DND-41 (cell line): ENCODE results near the gene MYBBP1A.

ENCODE experiments used
- EZH2 ChIP-seq: IDR thresholded peaks from 3 replicates; pipeline ENCODE4 v1.6.1; 2012; ENCODE audit warnings: borderline replicate concordance, low read depth, mild to moderate bottlenecking, moderate library complexity, low read length, inconsistent platforms; ENCODE audit not compliant: severe bottlenecking
- TF ChIP-seq, protein P1 (sequence below): IDR thresholded peaks from 2 replicates; pipeline ENCODE4 v1.5.1; 2012; ENCODE audit warnings: borderline replicate concordance, low read length, moderate library complexity, mild to moderate bottlenecking; ENCODE audit not compliant: poor library complexity, severe bottlenecking; ENCODE audit errors: extremely low read depth

DNA sequence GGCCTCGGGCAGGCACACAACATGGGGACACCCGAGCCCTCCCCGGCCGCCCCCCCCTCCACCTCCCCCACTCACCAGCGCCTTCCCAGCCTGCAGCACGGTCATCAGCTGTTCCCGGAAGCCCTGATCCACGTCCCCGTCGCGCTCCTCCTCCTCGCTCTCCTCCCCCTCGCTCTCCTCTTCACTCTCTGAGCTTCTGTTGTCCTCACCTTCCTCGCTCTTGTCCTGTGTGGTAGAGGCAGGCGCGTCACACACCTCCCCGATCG, 10.3 kb downstream of the MYBBP1A start:
- TF ChIP-seq, protein P1, sequence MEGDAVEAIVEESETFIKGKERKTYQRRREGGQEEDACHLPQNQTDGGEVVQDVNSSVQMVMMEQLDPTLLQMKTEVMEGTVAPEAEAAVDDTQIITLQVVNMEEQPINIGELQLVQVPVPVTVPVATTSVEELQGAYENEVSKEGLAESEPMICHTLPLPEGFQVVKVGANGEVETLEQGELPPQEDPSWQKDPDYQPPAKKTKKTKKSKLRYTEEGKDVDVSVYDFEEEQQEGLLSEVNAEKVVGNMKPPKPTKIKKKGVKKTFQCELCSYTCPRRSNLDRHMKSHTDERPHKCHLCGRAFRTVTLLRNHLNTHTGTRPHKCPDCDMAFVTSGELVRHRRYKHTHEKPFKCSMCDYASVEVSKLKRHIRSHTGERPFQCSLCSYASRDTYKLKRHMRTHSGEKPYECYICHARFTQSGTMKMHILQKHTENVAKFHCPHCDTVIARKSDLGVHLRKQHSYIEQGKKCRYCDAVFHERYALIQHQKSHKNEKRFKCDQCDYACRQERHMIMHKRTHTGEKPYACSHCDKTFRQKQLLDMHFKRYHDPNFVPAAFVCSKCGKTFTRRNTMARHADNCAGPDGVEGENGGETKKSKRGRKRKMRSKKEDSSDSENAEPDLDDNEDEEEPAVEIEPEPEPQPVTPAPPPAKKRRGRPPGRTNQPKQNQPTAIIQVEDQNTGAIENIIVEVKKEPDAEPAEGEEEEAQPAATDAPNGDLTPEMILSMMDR = no peak
- no peak for TF ChIP-seq EZH2
